ENCODE results near the gene F12. TPM values are rescaled to one million over a fixed set of nuclear protein-coding genes. Genes with fewer than 3 reads are reported as not detected.

Gene F12
- total RNA-seq, 4 donors from 2014 or later = 0.51 to 2.0 (median 0.98) TPM; not detected in 1

- TF ChIP-seq, protein P1, sequence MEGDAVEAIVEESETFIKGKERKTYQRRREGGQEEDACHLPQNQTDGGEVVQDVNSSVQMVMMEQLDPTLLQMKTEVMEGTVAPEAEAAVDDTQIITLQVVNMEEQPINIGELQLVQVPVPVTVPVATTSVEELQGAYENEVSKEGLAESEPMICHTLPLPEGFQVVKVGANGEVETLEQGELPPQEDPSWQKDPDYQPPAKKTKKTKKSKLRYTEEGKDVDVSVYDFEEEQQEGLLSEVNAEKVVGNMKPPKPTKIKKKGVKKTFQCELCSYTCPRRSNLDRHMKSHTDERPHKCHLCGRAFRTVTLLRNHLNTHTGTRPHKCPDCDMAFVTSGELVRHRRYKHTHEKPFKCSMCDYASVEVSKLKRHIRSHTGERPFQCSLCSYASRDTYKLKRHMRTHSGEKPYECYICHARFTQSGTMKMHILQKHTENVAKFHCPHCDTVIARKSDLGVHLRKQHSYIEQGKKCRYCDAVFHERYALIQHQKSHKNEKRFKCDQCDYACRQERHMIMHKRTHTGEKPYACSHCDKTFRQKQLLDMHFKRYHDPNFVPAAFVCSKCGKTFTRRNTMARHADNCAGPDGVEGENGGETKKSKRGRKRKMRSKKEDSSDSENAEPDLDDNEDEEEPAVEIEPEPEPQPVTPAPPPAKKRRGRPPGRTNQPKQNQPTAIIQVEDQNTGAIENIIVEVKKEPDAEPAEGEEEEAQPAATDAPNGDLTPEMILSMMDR (IDR thresholded peaks at IDR 0.05; ENCODE audit: low read depth) = no peak
Measured at GRCh38 chr5:177405312-177405711, 4.1 kb downstream of the F12 start.

DNA sequence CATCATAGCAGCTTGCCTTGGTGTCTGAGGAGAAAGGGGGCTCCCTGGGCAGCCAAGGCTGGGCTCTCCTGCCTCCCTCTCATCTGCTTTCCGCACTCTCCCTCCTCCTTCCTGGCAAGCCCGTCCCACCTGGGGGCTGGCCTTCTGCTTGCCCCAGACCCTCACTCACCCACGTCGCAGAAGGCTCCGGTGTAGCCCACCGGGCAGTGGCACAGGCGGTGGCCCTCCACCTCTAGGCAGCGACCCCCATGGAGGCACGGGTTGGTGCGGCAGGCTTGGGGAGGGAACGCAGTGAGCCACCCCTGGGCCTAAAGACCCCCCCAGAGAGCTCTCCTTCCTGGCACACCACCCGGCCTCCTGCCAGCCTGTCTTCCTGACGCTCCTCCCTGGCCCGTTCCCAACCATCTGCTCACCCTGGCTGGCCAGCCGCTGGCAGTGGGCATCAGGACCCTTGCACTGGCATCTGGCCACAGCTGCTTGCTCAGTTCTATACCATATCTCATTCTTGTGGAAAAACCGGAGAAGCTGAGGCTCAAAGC, 4.7 kb downstream of the F12 start:
- TF ChIP-seq, protein P1 (IDR thresholded peaks at IDR 0.05; ENCODE audit: low read depth) = no peak

GRCh38 chr5:177403792-177404640, 5.3 kb downstream of the F12 start:
- TF ChIP-seq, protein P1 (IDR thresholded peaks at IDR 0.05; ENCODE audit: low read depth) = no peak

- TF ChIP-seq, protein P1 (IDR thresholded peaks at IDR 0.05; ENCODE audit: low read depth) = no peak
Measured at GRCh38 chr5:177403102-177403791, 6.1 kb downstream of the F12 start.

- TF ChIP-seq, protein P1 (IDR thresholded peaks at IDR 0.05; ENCODE audit: low read depth) = no peak
Measured at GRCh38 chr5:177402271-177403043, 6.9 kb downstream of the F12 start.

DNA sequence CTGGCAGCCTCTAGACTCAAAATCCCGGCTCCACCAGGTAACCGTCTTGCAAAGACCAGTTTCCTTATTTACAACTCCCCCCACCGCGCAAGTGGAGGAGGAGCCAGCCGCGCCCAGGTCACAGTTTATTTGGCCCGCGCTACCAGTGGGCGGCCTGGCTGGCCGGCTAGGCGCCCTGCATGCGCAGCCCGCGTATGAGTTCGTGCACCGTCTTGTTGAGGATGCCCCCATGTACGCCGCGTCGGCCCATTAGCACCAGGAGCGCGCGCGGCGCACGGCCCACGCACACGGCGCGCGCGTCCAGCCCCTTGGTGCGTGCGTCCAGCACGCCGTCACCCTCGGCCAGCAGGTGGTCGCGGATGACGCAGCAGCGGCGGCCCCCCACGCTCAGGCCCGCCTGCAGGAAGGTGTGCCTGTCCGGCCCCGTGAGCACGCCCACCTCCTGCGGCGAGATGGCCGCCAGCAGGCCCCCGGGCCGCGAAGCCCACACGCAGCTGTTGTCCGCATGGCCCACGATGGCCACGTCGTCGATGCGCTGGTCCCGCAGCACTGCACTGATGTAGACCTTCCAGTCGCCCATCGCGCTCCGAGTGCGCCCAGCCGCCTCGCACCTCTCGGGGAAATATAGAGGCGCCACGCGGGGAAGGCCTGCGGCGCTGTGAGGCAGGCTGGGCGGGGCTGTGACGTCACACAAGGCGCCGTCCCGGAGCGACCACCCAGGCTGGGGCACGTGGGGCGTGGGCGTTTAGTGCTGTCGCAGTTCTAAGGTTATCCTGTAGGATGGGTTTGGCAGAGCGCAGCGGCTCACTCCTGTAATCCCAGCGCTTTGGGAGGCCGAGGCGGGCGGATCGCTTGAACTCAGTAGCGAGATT, 9.1 kb downstream of the F12 start, which contains the start of gene PFN3:
Gene PFN3 (minus strand): TSS at position 665 of the 872 bp plus-strand sequence. CDS start 85 bp downstream, at position 580.
- TF ChIP-seq, protein P1 (IDR thresholded peaks at IDR 0.05; ENCODE audit: low read depth) = no peak

All from subcutaneous adipose tissue (tissue), 4 donors.